ENCODE results near the gene WDR89.
"Not testable (repeated sequence)": the region's sequence is repeated elsewhere in the genome, so short reads cannot be mapped to it uniquely, and the experiment has no call there.

The WDR89 gene

DNA sequence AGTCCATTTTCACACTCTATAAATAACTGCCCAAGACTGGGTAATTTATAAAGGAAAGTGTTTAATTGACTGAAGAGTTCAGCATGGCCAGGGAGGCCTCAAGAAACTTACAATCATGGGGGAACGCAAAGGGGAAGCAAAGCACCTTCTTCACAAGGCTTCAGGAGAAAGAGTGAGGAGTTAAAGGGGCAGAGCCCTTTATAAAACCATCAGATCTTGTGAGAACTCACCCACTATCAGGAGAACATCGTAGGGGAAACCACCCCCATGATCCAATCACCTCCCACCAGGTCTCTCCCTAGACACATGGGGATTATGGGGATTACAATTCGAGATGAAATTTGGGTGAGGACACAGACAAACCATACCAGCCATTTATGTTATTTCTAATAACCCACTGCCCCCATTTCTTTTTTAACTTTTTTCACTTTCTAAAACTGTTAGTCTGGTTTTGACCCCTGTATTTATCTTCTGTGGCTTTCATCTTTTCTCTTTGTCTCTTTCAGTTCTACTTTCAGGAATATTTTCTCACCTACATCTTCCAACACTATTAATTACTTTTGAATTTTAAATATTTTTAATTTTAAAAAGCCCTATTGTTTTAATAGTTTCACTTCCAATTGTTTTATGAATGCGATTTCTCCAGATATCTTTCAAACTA is 44.5 kb downstream of the WDR89 start:
- DNase-seq (ENCODE audit: low read depth) = no peak

DNA sequence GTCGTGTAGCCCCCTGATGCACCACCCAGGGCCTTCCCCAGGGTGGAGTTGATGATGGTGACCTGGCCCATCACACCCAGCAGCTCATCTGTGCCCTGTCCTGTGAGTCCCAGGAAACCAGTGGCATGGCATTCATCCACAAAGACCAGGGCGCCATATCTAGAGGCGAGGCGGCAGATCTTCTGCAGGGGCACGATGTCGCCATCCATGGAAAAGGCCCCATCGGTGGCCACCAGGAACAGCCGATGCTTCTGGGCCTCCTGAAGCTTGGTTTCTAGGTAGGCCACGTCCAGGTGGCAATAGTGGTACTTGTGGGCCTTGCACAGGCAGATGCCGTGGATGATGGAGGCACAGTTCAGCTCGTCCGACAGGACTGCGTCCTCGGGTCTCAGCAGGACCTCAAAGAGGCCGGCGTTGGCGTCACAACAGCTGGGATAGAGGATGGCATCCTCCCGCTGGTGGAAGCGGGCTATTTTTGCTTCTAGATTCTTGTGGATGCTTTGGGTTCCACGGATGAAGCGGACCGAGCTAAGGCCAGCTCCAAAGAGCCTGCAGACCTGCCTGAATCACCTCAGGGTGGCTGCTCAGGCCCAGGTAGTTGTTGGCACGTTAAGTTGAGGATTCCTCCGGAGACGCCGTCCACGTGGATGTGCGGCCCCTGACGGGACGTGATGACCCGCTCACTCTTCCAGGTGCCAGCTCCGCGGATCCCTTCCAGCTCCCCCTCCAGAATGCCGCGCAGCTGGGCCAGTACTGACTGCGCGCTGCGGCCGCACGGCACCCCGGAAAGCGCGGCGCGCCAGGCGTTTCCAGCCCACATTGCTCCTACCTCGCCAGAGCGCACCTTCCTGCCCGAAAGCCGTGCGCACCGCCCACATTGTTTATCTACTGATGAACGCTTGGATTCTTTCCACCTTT is 47.0 kb downstream of the WDR89 start:
- DNase-seq (ENCODE audit: low read depth) = no peak

DNA sequence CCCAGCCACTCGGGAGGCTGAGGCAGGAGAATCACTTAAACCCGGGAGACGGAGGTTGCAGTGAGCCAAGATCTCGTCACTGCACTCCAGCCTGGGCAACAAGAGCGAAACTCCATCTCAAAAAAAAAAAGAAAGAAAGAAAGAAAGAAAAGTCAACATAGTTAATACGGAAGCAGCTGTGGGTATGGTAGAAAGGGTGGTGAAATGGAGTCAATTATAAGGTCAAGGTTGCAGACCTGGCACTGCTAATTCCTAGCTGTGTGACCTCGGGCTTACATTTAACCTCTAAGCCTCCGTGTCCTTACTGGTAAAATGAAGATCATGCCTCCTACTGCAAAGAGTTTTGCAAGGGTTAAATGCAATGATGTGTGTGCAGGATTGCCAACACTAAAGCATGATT is 58.6 kb downstream of the WDR89 start:
- not testable (repeated sequence) for DNase-seq (ENCODE audit: low read depth)

DNA sequence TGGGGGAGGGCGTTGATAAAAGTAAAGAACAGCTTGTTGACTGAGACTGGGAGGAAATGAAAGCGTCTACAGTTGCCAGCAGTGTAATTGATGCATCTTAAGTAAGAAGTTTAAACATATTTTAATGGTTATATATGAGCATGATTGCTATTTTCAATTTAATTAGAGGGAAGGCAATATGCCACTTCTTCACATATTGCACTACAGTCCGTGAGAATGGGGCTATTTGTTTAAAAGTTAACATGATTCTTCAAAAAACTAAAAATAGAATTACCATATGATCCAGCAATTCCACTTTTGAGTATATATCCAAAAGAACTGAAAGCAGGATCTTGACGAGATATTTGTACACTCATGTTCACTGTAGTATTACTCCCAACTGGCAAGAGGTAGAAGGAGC is 60.2 kb downstream of the WDR89 start:
- DNase-seq (ENCODE audit: low read depth) = no peak

DNA sequence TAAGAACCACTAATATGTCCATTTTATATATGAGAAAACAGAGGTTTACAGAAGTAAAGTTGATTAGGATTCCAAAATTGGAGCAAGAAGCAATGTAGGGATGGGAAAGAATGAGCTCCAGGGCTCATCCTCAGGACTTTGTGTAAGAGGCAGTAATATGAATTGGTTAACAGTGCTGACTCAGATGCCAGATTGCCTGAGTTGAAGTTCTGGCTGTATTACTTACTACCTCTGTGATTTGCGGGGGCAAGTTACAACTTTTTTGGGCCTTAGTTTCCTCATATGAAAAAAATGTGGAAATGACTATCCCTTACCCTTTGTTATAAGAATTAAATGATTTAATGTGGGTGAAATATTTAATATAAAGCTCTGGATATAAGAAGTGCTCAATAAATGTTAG is 63.4 kb downstream of the WDR89 start:
- DNase-seq (ENCODE audit: low read depth) = no peak

DNA sequence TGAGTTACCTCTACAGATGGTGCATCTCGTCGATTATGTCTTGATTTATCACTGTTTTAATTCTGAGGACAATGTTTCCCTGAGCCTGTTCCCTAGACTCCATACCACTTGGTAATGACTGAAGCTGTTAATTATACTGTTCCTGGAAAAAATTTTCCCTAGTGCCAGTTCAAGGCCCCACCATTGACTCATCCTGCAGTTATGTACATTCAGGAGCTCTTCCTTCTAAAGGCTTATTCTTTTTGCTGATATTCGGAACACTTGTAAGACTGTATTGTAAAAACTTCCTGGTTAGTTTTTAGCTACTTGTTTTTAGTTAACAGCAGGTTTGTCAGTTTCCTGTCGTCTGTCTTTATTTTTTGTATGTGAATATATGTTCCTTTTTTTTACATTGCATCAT is 68.1 kb downstream of the WDR89 start:
- DNase-seq (ENCODE audit: low read depth) = no peak

DNA sequence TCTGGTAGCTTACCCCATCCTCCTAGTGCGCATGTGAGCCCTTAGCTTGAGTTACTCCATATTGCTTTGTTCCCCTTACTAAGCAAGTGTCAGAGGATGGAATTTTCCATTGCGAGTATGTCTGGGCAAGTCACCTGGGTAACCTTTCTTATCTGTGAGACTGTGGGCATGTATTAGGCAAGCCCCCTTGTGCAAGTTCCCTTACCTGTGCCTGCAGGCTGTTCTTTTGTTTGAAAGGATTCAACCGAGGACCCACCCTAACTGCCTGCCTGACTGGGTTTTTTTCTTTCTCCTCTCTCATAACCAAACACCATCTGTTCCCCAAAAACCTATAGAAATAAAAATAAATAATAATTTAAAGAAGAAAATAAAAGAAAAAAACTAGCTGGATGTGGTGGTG is 76.2 kb downstream of the WDR89 start:
- no peak for DNase-seq (ENCODE audit: low read depth)

DNA sequence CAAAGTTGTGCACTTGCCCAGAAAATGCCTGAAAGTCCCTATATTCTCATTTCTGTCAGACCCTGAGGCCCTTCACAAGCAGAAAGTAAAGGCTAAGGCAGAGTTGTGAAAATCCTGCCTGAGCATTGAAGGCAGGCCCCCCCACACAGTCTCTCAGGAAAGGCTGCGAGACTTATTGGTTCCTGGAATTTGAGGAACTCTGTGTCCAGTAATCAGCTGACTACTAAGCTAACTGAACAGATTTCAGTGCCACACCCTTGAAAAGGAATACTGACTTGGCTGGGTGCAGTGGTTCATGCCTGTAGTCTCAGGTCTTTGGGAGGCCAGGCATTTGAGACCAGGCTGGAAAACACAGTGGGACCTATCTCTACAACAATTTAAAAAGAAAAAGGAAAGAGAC is 77.4 kb downstream of the WDR89 start:
- peak; percentile 23 for DNase-seq (ENCODE audit: low read depth)

DNA sequence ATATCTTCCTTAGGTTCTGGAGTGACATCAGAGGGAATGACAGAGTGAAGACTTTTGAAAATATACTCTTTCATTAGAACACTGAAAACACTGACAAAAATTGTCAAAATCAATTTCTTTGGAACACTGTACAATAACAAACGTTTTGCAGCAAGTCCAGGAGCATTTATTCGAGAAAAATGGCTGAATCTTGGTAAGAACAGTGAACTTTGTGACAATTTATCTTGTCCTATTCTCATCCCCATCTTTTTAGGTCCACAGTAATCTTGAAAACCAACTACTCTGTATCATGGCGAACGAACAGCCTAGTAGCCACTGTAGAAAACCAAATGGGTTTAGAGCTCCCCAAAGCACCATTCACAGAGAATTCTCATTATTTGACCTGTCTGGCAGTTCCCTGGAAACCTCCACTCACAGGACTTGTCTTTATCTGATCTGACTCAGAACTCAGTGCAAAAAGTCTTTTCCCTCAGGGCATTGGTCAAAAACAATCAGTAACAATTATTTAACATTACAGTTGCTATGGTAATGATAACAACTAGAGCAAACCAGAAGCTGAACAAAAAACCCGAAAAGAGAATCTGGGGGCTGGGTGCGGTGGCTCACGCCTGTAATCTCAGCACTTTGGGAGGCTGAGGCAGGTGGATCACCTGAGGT is 78.2 kb downstream of the WDR89 start:
- peak; percentile 49 for DNase-seq (ENCODE audit: low read depth)

DNA sequence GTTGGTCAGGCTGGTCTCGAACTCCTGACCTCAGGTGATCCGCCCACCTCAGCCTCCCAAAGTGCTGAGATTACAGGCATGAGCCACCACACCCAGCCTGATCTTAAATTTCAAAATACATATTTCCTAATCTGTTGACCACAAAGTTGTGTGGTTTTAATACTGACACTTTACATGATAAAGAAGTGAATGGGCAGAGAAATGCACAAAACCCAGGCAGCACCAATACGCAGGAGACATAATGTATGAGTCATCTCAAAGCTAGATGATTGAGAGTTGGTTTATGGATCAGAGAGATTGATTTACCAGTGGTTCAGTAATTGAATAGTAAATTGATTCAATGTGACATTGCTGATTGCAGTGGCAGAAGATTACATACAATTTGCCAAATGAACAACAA is 79.3 kb downstream of the WDR89 start:
- no peak for DNase-seq (ENCODE audit: low read depth)

DNA sequence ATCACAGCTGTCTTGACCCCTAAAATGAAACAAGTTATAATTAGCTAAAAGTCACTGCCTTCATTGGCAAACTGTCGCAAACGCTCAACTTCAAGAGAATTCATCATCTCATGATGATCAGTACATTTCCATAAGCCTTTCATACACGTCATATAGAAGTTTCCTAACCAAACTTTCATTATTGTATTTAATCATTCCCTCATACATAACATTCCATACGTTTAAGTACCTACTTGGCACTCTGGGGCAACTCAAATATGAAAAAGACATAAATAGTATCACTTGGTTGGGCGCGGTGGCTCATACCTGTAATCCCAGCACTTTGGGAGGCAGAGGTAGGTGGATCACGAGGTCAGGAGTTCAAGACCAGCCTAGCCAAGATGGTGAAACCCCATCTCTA is 86.1 kb downstream of the WDR89 start:
- no peak for DNase-seq (ENCODE audit: low read depth)

DNA sequence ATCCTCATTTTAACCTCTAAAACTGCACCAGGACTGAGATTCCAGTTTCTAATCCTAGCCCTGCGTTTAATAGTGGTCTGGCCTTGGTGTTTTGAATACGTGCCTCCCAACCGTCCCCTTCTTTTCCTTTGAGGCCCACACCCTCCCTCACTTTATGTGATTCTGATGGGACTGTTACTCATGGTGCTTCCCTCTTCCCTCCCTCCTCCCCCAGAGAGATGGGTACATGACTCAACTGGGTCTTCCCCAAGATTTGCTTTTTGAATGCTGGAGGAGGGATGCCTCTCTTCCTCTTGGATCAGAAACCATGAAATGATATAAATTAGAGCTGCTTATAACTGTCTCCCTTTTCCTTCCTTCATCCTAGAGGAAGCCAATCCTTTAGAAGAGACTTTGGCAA is 90.3 kb downstream of the WDR89 start:
- DNase-seq (ENCODE audit: low read depth) = peak; percentile 65

DNA sequence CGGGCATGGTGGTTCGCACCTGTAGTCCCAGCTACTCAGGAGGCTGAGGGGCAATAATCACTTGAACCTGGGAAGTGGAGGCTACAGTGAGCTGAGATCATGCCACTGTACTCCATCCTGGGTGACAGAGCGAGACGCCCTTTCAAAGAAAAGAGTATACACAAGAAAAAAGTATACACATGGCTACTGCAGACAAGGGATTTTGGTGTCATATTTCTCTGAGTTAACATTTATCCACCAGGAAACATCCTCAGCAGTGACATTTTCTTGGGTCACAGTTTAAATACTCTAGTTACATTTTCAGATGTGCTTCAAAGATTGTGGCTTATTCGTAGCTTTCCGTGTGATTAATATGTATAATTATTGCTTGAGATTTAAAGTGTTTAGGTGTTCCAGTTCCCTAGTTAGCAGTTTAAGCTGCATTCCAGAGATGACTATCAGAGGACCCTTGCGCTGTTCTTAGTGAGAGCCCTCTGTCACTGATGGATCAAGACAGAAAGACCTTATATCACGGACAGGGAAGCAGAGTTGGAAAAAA is 93.8 kb downstream of the WDR89 start:
- no peak for DNase-seq (ENCODE audit: low read depth)

Measured in stromal cell of bone marrow (primary cell).